Endodermal cell (in vitro differentiated cells): ENCODE data around the gene ST3GAL5. TPM values are rescaled to one million over a fixed set of nuclear protein-coding genes. Genes with fewer than 3 reads are reported as not detected.

Experiments used
- DNase-seq: peaks from one replicate; pipeline ENCODE4 v3.0.0-alpha.2; 2017
- H3K27ac ChIP-seq: 2 replicates; pipeline ENCODE4 v1.5.1; 2013; ENCODE audit warnings: mild to moderate bottlenecking, low read depth, low read length, moderate library complexity
- H3K27me3 ChIP-seq: 2 replicates; pipeline ENCODE4 v1.6.1; 2013; ENCODE audit warnings: mild to moderate bottlenecking, low read length, moderate library complexity; ENCODE audit not compliant: insufficient read depth, control insufficient read depth, poor library complexity, severe bottlenecking
- H3K36me3 ChIP-seq: 2 replicates; pipeline ENCODE4 v1.7.0; 2013; ENCODE audit warnings: mild to moderate bottlenecking, low read length, moderate library complexity; ENCODE audit not compliant: control insufficient read depth, insufficient read depth
- H3K4me1 ChIP-seq: one replicate; pipeline ENCODE4 v1.7.0; 2013; ENCODE audit warnings: low read length; ENCODE audit not compliant: control insufficient read depth, insufficient read depth
- H3K4me3 ChIP-seq: 2 replicates; pipeline ENCODE4 v1.5.1; 2013; ENCODE audit warnings: mild to moderate bottlenecking, low read length, moderate library complexity
- H3K9ac ChIP-seq: 2 replicates; pipeline ENCODE4 v1.6.1; 2013; ENCODE audit warnings: mild to moderate bottlenecking, low read length, moderate library complexity; ENCODE audit not compliant: poor library complexity, severe bottlenecking; ENCODE audit errors: extremely low read depth
- H3K9me3 ChIP-seq: 2 replicates; pipeline ENCODE4 v1.6.1; 2013; ENCODE audit warnings: mild to moderate bottlenecking, low read length, moderate library complexity; ENCODE audit not compliant: control insufficient read depth
- H3K27ac Mint-ChIP-seq: 2 replicates; pipeline ENCODE4 v1.8.0; 2020; ENCODE audit warnings: mixed read lengths
- H3K27me3 Mint-ChIP-seq: 2 replicates; pipeline ENCODE4 v1.8.0; 2021; ENCODE audit warnings: mild to moderate bottlenecking, mixed read lengths; ENCODE audit not compliant: insufficient read depth
- H3K36me3 Mint-ChIP-seq: 2 replicates; pipeline ENCODE4 v1.8.0; 2020; ENCODE audit warnings: low read depth, mixed read lengths
- H3K4me1 Mint-ChIP-seq: 2 replicates; pipeline ENCODE4 v1.8.0; 2020; ENCODE audit warnings: mixed read lengths
- H3K4me3 Mint-ChIP-seq: 2 replicates; pipeline ENCODE4 v1.8.0; 2020; ENCODE audit warnings: mild to moderate bottlenecking, moderate library complexity, mixed read lengths
- H3K9me3 Mint-ChIP-seq: 2 replicates; pipeline ENCODE4 v1.8.0; 2020; ENCODE audit warnings: mild to moderate bottlenecking, mixed read lengths
- CTCF ChIP-seq: fragments of 200-600 bp; sonication (generic); conservative IDR thresholded peaks from 2 replicates; pipeline ENCODE4 v1.5.0; 2021; ENCODE audit warnings: antibody characterized with exemption, mild to moderate bottlenecking
- WGBS, 2 experiments: methylation state at CpG; one replicate each; pipeline versions ENCODE4 v1.1.5 to v1.1.7; 2013; ENCODE audit warnings: missing lambda C conversion rate in 2 of 2, mixed read lengths in 1 of 2; ENCODE audit not compliant: insufficient coverage in 1 of 2, insufficient read length in 1 of 2; 5-methylcytosine and 5-hydroxymethylcytosine counted together
- total RNA-seq, 2 donors: library from RNA; stranded (reverse); fragmentation: NEBNext Ultra II Directional in 1 of 2; extraction: Animal tissue kit (Norgen Biotek cat#: 25700) in 1 of 2; gene quantifications; 2 replicates in 1 of 2; 3 replicates in 1 of 2; pipeline ENCODE4 v1.2.1, GENCODE V29; 2021

ST3GAL5 gene
- total RNA-seq, 2 donors from 2014 or later, result 26.6 to 27.4 TPM

- no peaks in the 10 kb centered on the region for H3K4me1 ChIP-seq
- H3K4me1 Mint-ChIP-seq, result no peaks in the 10 kb centered on the region
- DNase-seq, result no peak
- H3K4me3 ChIP-seq, result no peak overlapping the region
- no peak overlapping the region for H3K9ac ChIP-seq
- no peak overlapping the region for H3K27ac ChIP-seq
- no peak for TF ChIP-seq CTCF
- H3K36me3 Mint-ChIP-seq, result no peaks in the 10 kb centered on the region
- no peaks in the 10 kb centered on the region for H3K9me3 ChIP-seq
- no peak overlapping the region for H3K27ac Mint-ChIP-seq
- H3K9me3 Mint-ChIP-seq, result no peaks in the 10 kb centered on the region
- no peak overlapping the region for H3K4me3 Mint-ChIP-seq
- 87 to 100% methylated on average over 1 to 3 of the region's 3 CpGs for WGBS, 2 experiments
- H3K36me3 ChIP-seq, result no peaks in the 10 kb centered on the region
- peaks cover 9% of the 10 kb centered on the region for H3K27me3 ChIP-seq
- H3K27me3 Mint-ChIP-seq, result peaks cover 19% of the 10 kb centered on the region
Observed at GRCh38 chr2:85788603-85789002, 100.2 kb downstream of the ST3GAL5 start.

GRCh38 chr2:85787981-85788340 lies 100.8 kb downstream of the ST3GAL5 start:
- no peak overlapping the region for H3K4me3 Mint-ChIP-seq
- H3K27ac Mint-ChIP-seq, result peak overlapping the region; percentile 75
- H3K4me1 Mint-ChIP-seq, result no peaks in the 10 kb centered on the region
- no peak for TF ChIP-seq CTCF
- H3K36me3 Mint-ChIP-seq, result no peaks in the 10 kb centered on the region
- no peaks in the 10 kb centered on the region for H3K9me3 Mint-ChIP-seq
- Histone ChIP-seq H3K4me3 (no peak overlapping the region), H3K9me3 (no peaks in the 10 kb centered on the region), H3K36me3 (no peaks in the 10 kb centered on the region), H3K27ac (no peak overlapping the region), H3K4me1 (no peaks in the 10 kb centered on the region), H3K27me3 (peaks cover 9% of the 10 kb centered on the region), H3K9ac (no peak overlapping the region)
- peaks cover 19% of the 10 kb centered on the region for H3K27me3 Mint-ChIP-seq
- no peak for DNase-seq
- WGBS, 2 experiments, result 92 to 100% methylated on average over 3 to 6 of the region's 6 CpGs

GRCh38 chr2:85787282-85787980 lies 101.4 kb downstream of the ST3GAL5 start:
- Histone ChIP-seq H3K4me3 (no peak overlapping the region), H3K36me3 (no peaks in the 10 kb centered on the region), H3K9ac (no peak overlapping the region), H3K27ac (no peak overlapping the region), H3K9me3 (no peaks in the 10 kb centered on the region), H3K4me1 (no peaks in the 10 kb centered on the region), H3K27me3 (peaks cover 9% of the 10 kb centered on the region)
- Mint-ChIP-seq H3K27me3 (peaks cover 19% of the 10 kb centered on the region), H3K4me1 (no peaks in the 10 kb centered on the region), H3K27ac (peak overlapping the region; percentile 75), H3K9me3 (no peaks in the 10 kb centered on the region), H3K4me3 (no peak overlapping the region), H3K36me3 (no peaks in the 10 kb centered on the region)
- DNase-seq, result no peak
- 76 to 87% methylated on average over 4 to 8 of the region's 8 CpGs for WGBS, 2 experiments
- no peak for TF ChIP-seq CTCF

Other genes with a start within 250 kb of the ST3GAL5 start
- not detected for gene SFTPB, start 220.8 kb downstream of the ST3GAL5 start, total RNA-seq
- gene GNLY, start 194.6 kb downstream of the ST3GAL5 start, total RNA-seq, result not detected
- 1 to 10 TPM; 1.3 to 1.6 TPM for gene ATOH8, start 135.0 kb downstream of the ST3GAL5 start, total RNA-seq
- 10 to 100 TPM; 37.9 to 45.5 TPM for gene POLR1A, start 216.9 kb upstream of the ST3GAL5 start, total RNA-seq
- 100 to 1,000 TPM; 184 to 191 TPM for gene PTCD3, start 217.2 kb upstream of the ST3GAL5 start, total RNA-seq